Esophagus muscularis mucosa (tissue), 3 donors: ENCODE measurements around the gene JADE2.

Experiments used
- CTCF ChIP-seq, 3 experiments: fragments of 200-600 bp in 2 of 3; fragments of 450-650 bp in 1 of 3; sonication (generic) in 2 of 3; IDR thresholded peaks; one replicate each; pipeline ENCODE4 v1.5.1; 2017 to 2019; ENCODE audit warnings: antibody characterized with exemption in 3 of 3, mild to moderate bottlenecking in 2 of 3, moderate library complexity in 1 of 3
- POLR2AphosphoS5 ChIP-seq, 2 donors: sonication (generic); formaldehyde crosslinking; IDR thresholded peaks; one replicate each; pipeline ENCODE4 v1.6.1; 2017; ENCODE audit warnings: antibody characterized with exemption in 2 of 2

GRCh38 chr5:134500699-134501430, 24.6 kb upstream of the JADE2 start:
- TF ChIP-seq CTCF (IDR thresholded peaks at IDR 0.05) (no peak), POLR2AphosphoS5 (IDR thresholded peaks at IDR 0.05) (no peak)
